ENCODE results near the gene ZBTB49. TPM values are rescaled to one million over a fixed set of nuclear protein-coding genes. Genes with fewer than 3 reads are reported as not detected.

Gene ZBTB49
- total and polyA plus RNA-seq, 2 donors (not counting 1 experiment from before 2014, with no cell fraction given) = 7.0 to 16.9 TPM

DNA sequence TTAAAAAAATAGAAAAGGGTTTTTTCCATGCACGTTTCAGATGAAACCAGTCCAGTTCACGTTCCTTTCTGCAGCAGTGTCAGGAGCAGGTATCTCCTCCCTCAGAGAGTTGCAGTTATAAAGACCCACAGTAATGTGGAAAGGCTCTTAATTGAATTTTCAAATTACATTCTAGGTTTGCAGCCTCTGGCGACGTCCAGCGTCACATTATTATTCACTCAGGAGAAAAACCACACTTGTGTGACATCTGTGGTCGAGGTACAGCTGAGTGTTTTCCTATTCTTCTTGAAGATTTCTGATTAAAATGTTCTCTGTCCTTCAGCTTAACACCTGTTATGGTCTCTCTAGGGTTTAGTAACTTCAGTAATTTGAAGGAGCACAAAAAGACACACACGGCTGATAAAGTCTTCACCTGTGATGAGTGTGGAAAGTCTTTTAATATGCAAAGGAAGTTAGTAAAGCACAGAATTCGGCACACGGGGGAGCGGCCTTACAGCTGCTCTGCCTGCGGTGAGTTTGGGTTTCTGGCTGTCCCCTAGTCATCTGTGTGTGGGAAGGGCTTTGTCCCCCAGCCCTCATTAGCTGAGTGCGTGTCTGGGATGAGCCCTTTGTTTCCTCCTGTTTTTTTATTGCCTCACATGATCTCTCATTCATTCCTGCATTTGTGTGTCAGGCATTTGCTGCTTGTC, 25.6 kb downstream of the ZBTB49 start:
- no peak for TF ChIP-seq EZH2 (IDR thresholded peaks at IDR 0.05; ENCODE audit: borderline replicate concordance, insufficient read depth, low read depth, low read length, poor library complexity, severe bottlenecking)
- TF ChIP-seq, protein P1, sequence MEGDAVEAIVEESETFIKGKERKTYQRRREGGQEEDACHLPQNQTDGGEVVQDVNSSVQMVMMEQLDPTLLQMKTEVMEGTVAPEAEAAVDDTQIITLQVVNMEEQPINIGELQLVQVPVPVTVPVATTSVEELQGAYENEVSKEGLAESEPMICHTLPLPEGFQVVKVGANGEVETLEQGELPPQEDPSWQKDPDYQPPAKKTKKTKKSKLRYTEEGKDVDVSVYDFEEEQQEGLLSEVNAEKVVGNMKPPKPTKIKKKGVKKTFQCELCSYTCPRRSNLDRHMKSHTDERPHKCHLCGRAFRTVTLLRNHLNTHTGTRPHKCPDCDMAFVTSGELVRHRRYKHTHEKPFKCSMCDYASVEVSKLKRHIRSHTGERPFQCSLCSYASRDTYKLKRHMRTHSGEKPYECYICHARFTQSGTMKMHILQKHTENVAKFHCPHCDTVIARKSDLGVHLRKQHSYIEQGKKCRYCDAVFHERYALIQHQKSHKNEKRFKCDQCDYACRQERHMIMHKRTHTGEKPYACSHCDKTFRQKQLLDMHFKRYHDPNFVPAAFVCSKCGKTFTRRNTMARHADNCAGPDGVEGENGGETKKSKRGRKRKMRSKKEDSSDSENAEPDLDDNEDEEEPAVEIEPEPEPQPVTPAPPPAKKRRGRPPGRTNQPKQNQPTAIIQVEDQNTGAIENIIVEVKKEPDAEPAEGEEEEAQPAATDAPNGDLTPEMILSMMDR (IDR thresholded peaks at IDR 0.05) = no peak
- Histone ChIP-seq H3K9ac (ENCODE audit: low read length) (no peak overlapping the region), H4K20me1 (ENCODE audit: control insufficient read depth, insufficient read depth, low read length, poor library complexity, severe bottlenecking) (no peaks in the 10 kb centered on the region), H3K4me3 (ENCODE audit: control extremely low read depth in 1 of 5, extremely low read depth in 1 of 5, insufficient read depth in 1 of 5, low read depth in 2 of 5, low read length in 4 of 5) (no peak overlapping the region), H3K79me2 (ENCODE audit: control insufficient read depth, insufficient read depth, low read length) (no peaks in the 10 kb centered on the region), H3K4me1 (ENCODE audit: control insufficient read depth in 2 of 2, insufficient read depth in 2 of 2, low read length in 2 of 2) (no peaks in the 10 kb centered on the region), H3K27ac (ENCODE audit: low read length in 2 of 2) (no peak overlapping the region), H2AFZ (ENCODE audit: insufficient read depth, low read depth, low read length, poor library complexity, severe bottlenecking) (no peak overlapping the region), H3K36me3 (replicated peaks in 1 of 2; ENCODE audit: control extremely low read depth in 1 of 2, control insufficient read depth in 1 of 2, extremely low read depth in 1 of 2, insufficient read depth in 2 of 2, low read length in 1 of 2) (peaks cover 9 to 46% of the 10 kb centered on the region in 2 experiments), H3K4me2 (replicated peaks; ENCODE audit: low read depth, low read length, poor library complexity, severe bottlenecking) (no peak overlapping the region), H3K9me3 (ENCODE audit: control extremely low read depth in 1 of 3, control insufficient read depth in 2 of 3, insufficient read depth in 1 of 3, low read length in 2 of 3) (no peaks in the 10 kb centered on the region), H3K27me3 (replicated peaks in 1 of 4; ENCODE audit: control extremely low read depth in 1 of 4, control insufficient read depth in 3 of 4, insufficient read depth in 4 of 4, low read length in 3 of 4) (no peaks in the 10 kb centered on the region)
- ChIA-PET POLR2A (no interaction called here), CTCF (no interaction called here)
- intact Hi-C loops (cut with micrococcal nuclease) = no loop called here
- Mint-ChIP-seq H3K4me3 (no peak overlapping the region), H3K27ac (no peak overlapping the region), H3K9me3 (ENCODE audit: insufficient read depth) (no peaks in the 10 kb centered on the region), H3K27me3 (no peaks in the 10 kb centered on the region), H3K4me1 (no peaks in the 10 kb centered on the region)
- DNase-seq (no peak), ATAC-seq (ENCODE audit: low read depth) (no peak)
- 80% methylated on average over 5 of the region's 12 CpGs for WGBS (ENCODE audit: insufficient coverage)

GRCh38 chr4:4316150-4316495, 26.1 kb downstream of the ZBTB49 start:
- CTCF ChIA-PET = no interaction called here
- ATAC-seq (ENCODE audit: low read depth) (no peak), DNase-seq (no peak)
- H3K27ac Mint-ChIP-seq = no peak overlapping the region
- Histone ChIP-seq H3K36me3 (replicated peaks in 1 of 2; ENCODE audit: control extremely low read depth in 1 of 2, control insufficient read depth in 1 of 2, extremely low read depth in 1 of 2, insufficient read depth in 2 of 2, low read length in 1 of 2) (peaks cover 9 to 51% of the 10 kb centered on the region in 2 experiments), H3K27ac (ENCODE audit: low read length in 2 of 2) (no peak overlapping the region), H3K9ac (ENCODE audit: low read length) (no peak overlapping the region), H3K27me3 (replicated peaks in 1 of 4; ENCODE audit: control extremely low read depth in 1 of 4, control insufficient read depth in 3 of 4, insufficient read depth in 4 of 4, low read length in 3 of 4) (no peaks in the 10 kb centered on the region), H3K79me2 (ENCODE audit: control insufficient read depth, insufficient read depth, low read length) (no peaks in the 10 kb centered on the region), H4K20me1 (ENCODE audit: control insufficient read depth, insufficient read depth, low read length, poor library complexity, severe bottlenecking) (no peaks in the 10 kb centered on the region), H3K4me2 (replicated peaks; ENCODE audit: low read depth, low read length, poor library complexity, severe bottlenecking) (no peak overlapping the region), H2AFZ (ENCODE audit: insufficient read depth, low read depth, low read length, poor library complexity, severe bottlenecking) (no peak overlapping the region), H3K9me3 (ENCODE audit: control extremely low read depth in 1 of 3, control insufficient read depth in 2 of 3, insufficient read depth in 1 of 3, low read length in 2 of 3) (no peaks in the 10 kb centered on the region), H3K4me1 (ENCODE audit: control insufficient read depth in 2 of 2, insufficient read depth in 2 of 2, low read length in 2 of 2) (no peaks in the 10 kb centered on the region), H3K4me3 (ENCODE audit: control extremely low read depth in 1 of 5, extremely low read depth in 1 of 5, insufficient read depth in 1 of 5, low read depth in 2 of 5, low read length in 4 of 5) (no peak overlapping the region)
- H3K9me3 Mint-ChIP-seq (ENCODE audit: insufficient read depth) = no peaks in the 10 kb centered on the region
- no peaks in the 10 kb centered on the region for H3K27me3 Mint-ChIP-seq
- 97% methylated on average over 13 of the region's 13 CpGs for WGBS (ENCODE audit: insufficient coverage)
- H3K4me3 Mint-ChIP-seq = no peak overlapping the region
- TF ChIP-seq, protein P1 (IDR thresholded peaks at IDR 0.05) = no peak
- no peak for TF ChIP-seq EZH2 (IDR thresholded peaks at IDR 0.05; ENCODE audit: borderline replicate concordance, insufficient read depth, low read depth, low read length, poor library complexity, severe bottlenecking)
- no peaks in the 10 kb centered on the region for H3K4me1 Mint-ChIP-seq
- intact Hi-C loops (cut with micrococcal nuclease) = no loop called here
- POLR2A ChIA-PET = no interaction called here
